Panc1 (cell line): ENCODE data around the gene RENBP. TPM values are rescaled to one million over a fixed set of nuclear protein-coding genes. Genes with fewer than 3 reads are reported as not detected.

Experiments used
- ATAC-seq: fragments of 200-7000 bp; cut with Tn5 transposase; 2 replicates; pipeline ENCODE4 v1.9.1; 2020; ENCODE audit warnings: mild to moderate bottlenecking, moderate library complexity
- BruUV-seq: library from RNA; stranded (reverse); fragments of 400-500 nt; replicated peaks from 2 replicates; lab custom pipeline; 2021; lab: Mats Ljungman, UMichigan
- CTCF ChIA-PET: fragments of 300-600 bp; sonication (Branson Sonifier 250); formaldehyde crosslinking; loops from one replicate; lab custom pipeline; 2022; ENCODE audit warnings: antibody characterized with exemption; lab: Charles Lee
- POLR2A ChIA-PET: fragments of 300-600 bp; sonication (Branson Sonifier 250); formaldehyde crosslinking; loops from one replicate; lab custom pipeline; 2022; ENCODE audit warnings: antibody characterized with exemption; lab: Charles Lee
- DNase-seq: peaks from one replicate; pipeline ENCODE4 v3.0.0-alpha.2; 2010; ENCODE audit warnings: low read depth, low spot score
- H3K27ac ChIP-seq: 2 replicates; pipeline ENCODE4 v1.5.1; 2011; ENCODE audit warnings: mild to moderate bottlenecking, low read length, inconsistent platforms
- H3K27me3 ChIP-seq: fragments of 200-500 bp; sonication (Bioruptor generic); 2 replicates; pipeline ENCODE4 v1.6.0; 2014; ENCODE audit warnings: low read length, inconsistent platforms; ENCODE audit not compliant: control insufficient read depth, insufficient read depth
- H3K36me3 ChIP-seq: fragments of 200-500 bp; sonication (Bioruptor generic); 2 replicates; pipeline ENCODE4 v1.5.1; 2014; ENCODE audit warnings: inconsistent platforms, mild to moderate bottlenecking, low read length, moderate library complexity; ENCODE audit not compliant: control insufficient read depth, insufficient read depth
- H3K4me1 ChIP-seq: 2 replicates; pipeline ENCODE4 v1.5.1; 2011; ENCODE audit warnings: inconsistent platforms, mild to moderate bottlenecking, low read length, moderate library complexity; ENCODE audit not compliant: control insufficient read depth, insufficient read depth
- H3K4me3 ChIP-seq, 2 experiments: 2 replicates each; pipeline ENCODE4 v1.5.1; 2011 to 2012; ENCODE audit warnings: low read depth in 2 of 2, low read length in 2 of 2, mild to moderate bottlenecking in 2 of 2, inconsistent platforms in 1 of 2, moderate library complexity in 1 of 2
- H3K9me3 ChIP-seq: fragments of 200-500 bp; sonication (Bioruptor generic); 2 replicates; pipeline ENCODE4 v1.5.1; 2014; ENCODE audit warnings: low read depth, mild to moderate bottlenecking, inconsistent platforms, low read length, moderate library complexity; ENCODE audit not compliant: control insufficient read depth, insufficient read depth
- CTCF ChIP-seq: fragments of 450-650 bp; IDR thresholded peaks from 2 replicates; pipeline ENCODE4 v1.5.1; 2017; ENCODE audit warnings: mild to moderate bottlenecking
- POLR2AphosphoS5 ChIP-seq: IDR thresholded peaks from 2 replicates; pipeline ENCODE4 v1.6.1; 2012; ENCODE audit warnings: mild to moderate bottlenecking, low read depth, low read length, moderate library complexity
- REST ChIP-seq, 2 experiments: IDR thresholded peaks; 2 replicates each; pipeline ENCODE4 v1.6.1; 2011 to 2012; ENCODE audit warnings: low read depth in 2 of 2, control low read depth in 1 of 2, low read length in 1 of 2, mild to moderate bottlenecking in 1 of 2, moderate library complexity in 1 of 2; ENCODE audit not compliant: insufficient read depth in 1 of 2
- SIN3A ChIP-seq: IDR thresholded peaks from 2 replicates; pipeline ENCODE4 v1.6.1; 2012; ENCODE audit warnings: low read depth, mild to moderate bottlenecking, low read length, moderate library complexity, borderline replicate concordance; ENCODE audit not compliant: insufficient read depth
- TCF7L2 ChIP-seq: IDR thresholded peaks from 2 replicates; pipeline ENCODE4 v1.6.1; 2011; ENCODE audit warnings: mild to moderate bottlenecking, low read depth, low read length, inconsistent platforms
- in situ Hi-C: cut with HindIII; loops from 2 replicates; pipeline ENCODE4 v1.10.0; 2016; ENCODE audit warnings: low sequenced_read_pairs, low pct_unique_long_range_greater_than_20kb
- intact Hi-C: fragments of 100-400 bp; cut with micrococcal nuclease; formaldehyde crosslinking; loops from one replicate; pipeline ENCODE4 v1.10.0; 2022; ENCODE audit not compliant: unreplicated experiment
- total RNA-seq: library from RNA; stranded (reverse); gene quantifications from one replicate; pipeline ENCODE4 v1.2.1, GENCODE V29; 2021; ENCODE audit not compliant: unreplicated experiment

Gene RENBP
- total RNA-seq, 1 experiment from 2014 or later, result 0.62 TPM

DNA sequence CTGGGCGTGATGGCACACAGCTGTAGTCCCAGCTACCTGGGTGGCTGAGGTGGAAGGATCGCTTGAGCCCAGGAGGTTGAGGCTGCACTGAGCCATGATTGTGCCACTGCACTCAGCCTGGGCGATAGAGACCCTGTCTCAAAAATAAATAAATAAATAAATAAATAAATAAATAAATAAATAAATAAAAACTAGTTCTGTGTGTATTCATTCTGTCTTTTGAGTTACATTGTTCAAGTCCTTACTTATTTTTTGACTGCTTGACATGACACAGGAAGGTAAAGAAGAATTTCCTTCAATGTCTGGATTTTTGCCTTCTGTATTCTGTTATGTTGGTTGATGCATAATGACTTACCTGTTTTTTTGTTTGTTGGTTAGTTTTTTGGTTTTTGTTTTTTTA lies 7.4 kb downstream of the RENBP start:
- Histone ChIP-seq H3K36me3 (no peaks in the 10 kb centered on the region), H3K27ac (no peak overlapping the region), H3K27me3 (no peaks in the 10 kb centered on the region), H3K4me1 (peaks cover 14% of the 10 kb centered on the region), H3K4me3 (no peak overlapping the region), H3K9me3 (no peaks in the 10 kb centered on the region)
- TF ChIP-seq REST (IDR thresholded peaks at IDR 0.05; ENCODE audit: insufficient read depth in 1 of 2, low read depth in 2 of 2, low read length in 1 of 2), result no peak
- TF ChIP-seq TCF7L2, result no peak
- TF ChIP-seq CTCF, result no peak
- no peak for TF ChIP-seq SIN3A
- TF ChIP-seq POLR2AphosphoS5, result no peak
- ATAC-seq (no peak), DNase-seq (no peak)
- POLR2A ChIA-PET, result interaction anchor here (0.6 kb wide), 3 partner anchors 8 to 186 kb away, joined by 3 to 8 read pairs (median 5); no protein-coding TSS in a partner anchor
- in situ Hi-C loops, result no loop called here
- BruUV-seq, result no TSS peak
- CTCF ChIA-PET, result no interaction called here
- intact Hi-C loops, result no loop called here

- peak overlapping the region; percentile 49 to 57 for H3K4me3 ChIP-seq
- ATAC-seq (peak; percentile 56), DNase-seq (no peak)
- POLR2A ChIA-PET, result interaction anchor here (0.6 kb wide), 1 partner anchor 31 kb away, joined by 3 read pairs; no protein-coding TSS in a partner anchor
- CTCF ChIA-PET, result interaction anchor here (0.6 to 1.2 kb wide), 2 partner anchors 12 to 26 kb away, joined by 3 to 4 read pairs; no protein-coding TSS in a partner anchor
- peaks cover 3% of the 10 kb centered on the region for H3K36me3 ChIP-seq
- peak overlapping the region; percentile 66 for H3K27ac ChIP-seq
- no peaks in the 10 kb centered on the region for H3K27me3 ChIP-seq
- BruUV-seq, result no TSS peak
- intact Hi-C loops, result no loop called here
- no peaks in the 10 kb centered on the region for H3K9me3 ChIP-seq
- in situ Hi-C loops, result no loop called here
- peaks cover 13% of the 10 kb centered on the region for H3K4me1 ChIP-seq
- no peak for TF ChIP-seq POLR2AphosphoS5
- no peak for TF ChIP-seq TCF7L2
- no peak for TF ChIP-seq SIN3A
- no peak for TF ChIP-seq REST (IDR thresholded peaks at IDR 0.05; ENCODE audit: insufficient read depth in 1 of 2, low read depth in 2 of 2, low read length in 1 of 2)
- no peak for TF ChIP-seq CTCF
Measured at GRCh38 chrX:153935326-153935851, 9.1 kb downstream of the RENBP start.
